Measurements from ENCODE around the gene BCL11A.

Gene BCL11A

GRCh38 chr2:60413814-60414168 lies 139.7 kb downstream of the BCL11A start:
- DNase-seq, result no peak
- no peaks in the 10 kb centered on the region for H3K36me3 Mint-ChIP-seq (ENCODE audit: low read depth)
- H3K27ac Mint-ChIP-seq, result no peak overlapping the region
- no peak overlapping the region for H3K4me3 Mint-ChIP-seq
- H3K9me3 Mint-ChIP-seq, result no peaks in the 10 kb centered on the region
- H3K4me1 Mint-ChIP-seq (ENCODE audit: low read depth), result no peaks in the 10 kb centered on the region
- no peaks in the 10 kb centered on the region for H3K27me3 Mint-ChIP-seq

DNA sequence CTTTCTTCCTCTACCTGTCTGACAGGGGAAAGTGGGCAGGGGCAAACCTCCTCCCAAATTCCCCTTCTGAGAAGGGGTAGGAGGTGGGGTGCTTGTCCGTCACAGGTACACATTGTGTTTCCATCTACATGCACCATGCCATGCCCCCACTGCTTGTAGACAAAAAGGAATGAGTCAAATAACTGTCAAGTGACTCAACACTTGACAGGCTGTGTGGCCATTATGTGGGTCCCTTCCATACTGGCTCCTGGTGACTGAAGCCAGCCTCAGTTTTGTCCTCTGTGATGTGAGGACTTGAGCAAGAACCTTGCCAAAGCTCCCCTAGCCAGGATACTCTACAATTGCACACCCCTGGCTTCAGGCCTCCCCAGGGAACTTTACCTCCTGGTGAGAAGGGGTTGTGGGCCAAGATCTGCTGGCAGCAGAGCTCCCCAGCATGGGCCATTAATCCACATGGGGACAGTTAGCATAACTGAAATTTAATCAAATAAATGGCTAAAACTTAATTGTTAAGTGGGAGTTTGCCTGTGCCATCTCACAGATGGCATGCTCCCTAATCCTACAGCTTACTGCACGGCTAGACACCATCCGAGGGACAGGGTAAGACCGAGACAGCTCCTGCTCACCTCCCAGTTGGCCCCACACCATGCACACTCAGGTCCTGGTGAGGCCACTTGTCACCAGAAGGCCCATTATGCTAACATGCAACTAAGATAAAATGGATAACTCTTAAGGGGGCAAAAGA lies 140.2 kb downstream of the BCL11A start:
- H3K4me3 Mint-ChIP-seq, result no peak overlapping the region
- DNase-seq, result no peak

GRCh38 chr2:60412620-60413019 lies 140.8 kb downstream of the BCL11A start:
- Mint-ChIP-seq H3K9me3 (no peaks in the 10 kb centered on the region), H3K27ac (no peak overlapping the region), H3K4me1 (ENCODE audit: low read depth) (no peaks in the 10 kb centered on the region), H3K27me3 (no peaks in the 10 kb centered on the region), H3K4me3 (no peak overlapping the region), H3K36me3 (ENCODE audit: low read depth) (no peaks in the 10 kb centered on the region)
- no peak for DNase-seq

More for the DNA sequence above, 140.2 kb downstream of the BCL11A start:
- H3K36me3 Mint-ChIP-seq (ENCODE audit: low read depth), result no peaks in the 10 kb centered on the region
- H3K9me3 Mint-ChIP-seq, result no peaks in the 10 kb centered on the region
- no peaks in the 10 kb centered on the region for H3K4me1 Mint-ChIP-seq (ENCODE audit: low read depth)
- no peaks in the 10 kb centered on the region for H3K27me3 Mint-ChIP-seq
- H3K27ac Mint-ChIP-seq, result no peak overlapping the region

DNA sequence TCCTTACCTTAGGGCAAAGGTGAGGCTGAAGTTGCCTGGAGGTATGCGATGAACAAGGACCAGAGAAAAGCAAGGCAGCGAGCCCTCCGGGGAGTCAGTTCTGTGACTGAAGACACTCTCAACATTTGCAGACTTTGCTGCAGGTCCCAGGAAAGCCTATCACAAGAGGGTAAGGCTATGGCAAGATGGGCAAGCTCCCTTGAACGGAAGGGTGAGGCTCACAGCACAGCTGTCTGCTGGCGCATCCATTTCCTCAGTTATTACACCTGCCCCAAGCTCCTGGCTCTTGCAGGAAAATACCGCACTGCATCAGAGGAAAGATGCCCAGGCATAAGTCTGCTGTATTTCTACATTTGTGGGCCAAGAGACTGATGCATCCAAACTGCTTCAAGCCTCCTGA lies 141.4 kb downstream of the BCL11A start:
- no peaks in the 10 kb centered on the region for H3K4me1 Mint-ChIP-seq (ENCODE audit: low read depth)
- DNase-seq, result no peak
- H3K36me3 Mint-ChIP-seq (ENCODE audit: low read depth), result no peaks in the 10 kb centered on the region
- H3K27me3 Mint-ChIP-seq, result no peaks in the 10 kb centered on the region
- H3K4me3 Mint-ChIP-seq, result no peak overlapping the region
- H3K9me3 Mint-ChIP-seq, result no peaks in the 10 kb centered on the region
- H3K27ac Mint-ChIP-seq, result no peak overlapping the region

DNA sequence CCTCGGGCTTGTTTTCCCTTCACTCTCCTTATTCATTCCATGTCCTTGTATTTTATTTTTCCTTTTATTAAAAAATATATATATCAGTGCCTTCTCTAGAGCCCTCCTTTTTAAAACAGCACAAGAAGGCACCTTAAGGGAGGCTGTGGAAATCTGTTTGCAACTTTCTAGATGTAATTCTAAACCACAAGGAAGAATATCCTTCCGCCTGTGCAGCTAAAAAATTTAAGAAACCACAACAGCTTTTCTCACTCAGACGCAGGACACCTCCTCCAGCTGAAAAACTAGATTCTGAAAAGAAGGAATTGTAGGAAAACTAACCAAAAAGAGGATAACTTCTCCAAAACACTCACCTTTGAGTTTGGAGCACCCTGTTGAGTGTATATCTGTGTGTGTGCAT lies 142.2 kb downstream of the BCL11A start:
- Mint-ChIP-seq H3K27me3 (no peaks in the 10 kb centered on the region), H3K4me1 (ENCODE audit: low read depth) (no peaks in the 10 kb centered on the region), H3K36me3 (ENCODE audit: low read depth) (no peaks in the 10 kb centered on the region), H3K9me3 (no peaks in the 10 kb centered on the region), H3K4me3 (no peak overlapping the region), H3K27ac (no peak overlapping the region)
- DNase-seq, result no peak

- no peaks in the 10 kb centered on the region for H3K36me3 Mint-ChIP-seq (ENCODE audit: low read depth)
- no peak overlapping the region for H3K4me3 Mint-ChIP-seq
- no peaks in the 10 kb centered on the region for H3K4me1 Mint-ChIP-seq (ENCODE audit: low read depth)
- no peaks in the 10 kb centered on the region for H3K27me3 Mint-ChIP-seq
- DNase-seq, result no peak
- H3K9me3 Mint-ChIP-seq, result no peaks in the 10 kb centered on the region
- H3K27ac Mint-ChIP-seq, result no peak overlapping the region
These were observed 142.9 kb downstream of the BCL11A start for GRCh38 chr2:60410456-60411146.

DNA sequence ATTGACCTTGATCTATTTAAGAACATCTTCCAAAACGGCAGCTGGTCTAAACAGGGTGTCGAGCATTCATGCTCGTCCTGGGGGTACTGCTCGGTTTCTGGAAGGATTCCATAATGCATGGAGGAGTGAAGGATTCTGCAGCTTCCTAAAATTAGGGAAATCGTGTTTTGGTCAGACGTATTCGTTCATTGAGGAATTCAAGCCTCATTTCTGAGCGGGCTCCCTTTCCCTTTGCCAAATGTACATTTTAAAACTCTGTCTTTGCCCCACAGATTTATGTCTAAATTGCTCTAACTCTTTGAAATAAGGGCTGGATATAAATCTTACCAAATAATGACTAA lies 144.0 kb downstream of the BCL11A start:
- DNase-seq, result no peak
- Mint-ChIP-seq H3K36me3 (ENCODE audit: low read depth) (no peaks in the 10 kb centered on the region), H3K4me3 (no peak overlapping the region), H3K9me3 (no peaks in the 10 kb centered on the region), H3K27me3 (no peaks in the 10 kb centered on the region), H3K4me1 (ENCODE audit: low read depth) (no peaks in the 10 kb centered on the region), H3K27ac (no peak overlapping the region)

DNA sequence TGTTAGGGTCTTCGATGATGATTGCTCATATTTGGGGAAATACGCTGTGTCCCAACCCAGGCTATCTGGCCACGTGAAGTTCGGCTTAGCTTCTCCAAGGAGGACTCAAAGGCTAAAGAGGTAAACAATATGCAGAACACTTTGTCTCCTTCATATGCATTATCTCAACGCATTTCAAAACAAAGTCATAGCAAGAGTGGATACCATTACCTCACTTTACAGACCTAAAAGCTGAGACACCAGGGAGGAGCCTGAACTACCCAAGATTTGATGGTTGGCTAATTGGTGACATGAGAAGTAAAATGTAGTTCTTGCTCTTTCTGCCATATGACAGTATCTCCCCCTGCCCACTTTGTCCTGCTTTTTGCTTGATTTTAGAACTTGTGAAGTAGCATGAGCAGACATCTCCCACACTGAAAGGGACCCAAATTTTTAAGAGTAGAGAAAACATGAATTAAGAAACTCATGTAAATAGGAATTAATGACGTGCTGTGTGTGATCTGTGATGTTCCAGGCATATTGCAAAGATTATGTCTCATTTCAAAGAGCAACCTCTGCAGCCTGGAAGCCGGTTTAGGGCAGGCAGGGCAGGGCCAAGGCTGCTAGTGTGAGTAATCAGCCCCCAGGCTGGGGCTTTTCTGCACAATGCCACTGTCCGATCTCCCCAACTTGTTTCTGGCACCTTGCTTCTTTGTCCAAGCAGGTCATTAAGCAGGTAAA lies 144.5 kb downstream of the BCL11A start:
- Mint-ChIP-seq H3K9me3 (no peaks in the 10 kb centered on the region), H3K27ac (no peak overlapping the region), H3K36me3 (ENCODE audit: low read depth) (no peaks in the 10 kb centered on the region), H3K4me1 (ENCODE audit: low read depth) (no peaks in the 10 kb centered on the region), H3K4me3 (no peak overlapping the region), H3K27me3 (no peaks in the 10 kb centered on the region)
- no peak for DNase-seq

DNA sequence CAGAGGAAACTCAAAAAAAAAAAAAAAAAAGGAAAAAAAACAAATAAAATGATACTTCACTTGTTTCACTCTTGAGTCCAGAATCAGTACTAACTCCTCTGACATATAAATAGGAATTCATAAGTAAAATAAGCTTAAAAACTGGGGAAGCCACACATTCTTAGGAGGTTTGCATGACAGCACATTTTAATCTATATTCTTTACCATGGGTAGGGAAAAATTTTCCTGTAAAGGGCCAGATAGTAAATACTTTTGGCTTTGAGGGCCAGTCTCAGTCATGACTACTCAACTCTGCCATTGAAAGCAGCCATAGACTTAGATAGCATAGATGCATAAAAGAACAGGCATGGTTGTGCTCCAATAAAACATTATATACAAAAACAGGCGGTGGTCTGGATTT lies 145.2 kb downstream of the BCL11A start:
- Mint-ChIP-seq H3K4me1 (ENCODE audit: low read depth) (no peaks in the 10 kb centered on the region), H3K9me3 (no peaks in the 10 kb centered on the region), H3K4me3 (no peak overlapping the region), H3K36me3 (ENCODE audit: low read depth) (no peaks in the 10 kb centered on the region), H3K27me3 (no peaks in the 10 kb centered on the region), H3K27ac (no peak overlapping the region)
- no peak for DNase-seq

DNA sequence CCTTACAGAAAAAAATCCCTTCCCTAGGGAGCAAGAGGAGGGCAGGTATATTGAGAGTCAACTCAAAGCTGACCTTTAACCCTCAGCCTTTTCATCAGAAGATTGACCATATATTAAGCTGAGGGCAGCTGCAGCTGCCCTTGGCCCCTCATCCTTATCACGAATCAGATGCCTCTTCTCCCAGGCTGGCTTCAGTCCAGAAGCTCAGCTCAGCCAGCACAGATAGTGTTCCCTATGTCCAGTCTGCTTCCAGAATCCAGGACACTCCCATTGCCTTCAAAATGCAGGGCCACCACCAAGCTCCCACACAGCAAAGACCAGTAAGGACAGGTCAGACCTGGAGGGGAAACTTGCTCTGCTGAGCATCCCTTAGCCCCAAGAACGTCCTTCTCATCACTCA lies 146.1 kb downstream of the BCL11A start:
- Mint-ChIP-seq H3K36me3 (ENCODE audit: low read depth) (no peaks in the 10 kb centered on the region), H3K4me3 (no peak overlapping the region), H3K4me1 (ENCODE audit: low read depth) (no peaks in the 10 kb centered on the region), H3K27me3 (no peaks in the 10 kb centered on the region), H3K9me3 (no peaks in the 10 kb centered on the region), H3K27ac (no peak overlapping the region)
- no peak for DNase-seq

DNA sequence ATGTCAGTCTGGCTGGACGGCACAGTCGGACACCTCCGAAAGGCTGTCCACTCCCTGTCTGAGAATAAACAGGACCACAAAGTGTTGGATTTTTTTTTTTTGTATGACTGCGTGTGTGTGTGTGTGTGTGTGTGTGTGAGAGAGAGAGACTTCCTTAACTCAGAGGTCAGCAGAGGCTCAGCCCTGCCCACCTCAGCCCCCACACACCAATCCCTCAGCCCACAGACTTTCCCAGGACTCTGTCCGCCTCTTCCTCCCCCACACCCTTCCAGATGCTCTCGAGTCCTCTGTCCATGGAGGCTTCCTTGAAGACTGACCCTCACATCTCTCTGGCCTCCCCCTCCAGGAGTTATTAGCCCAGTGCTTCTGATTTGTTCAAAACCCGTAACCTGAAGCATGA lies 147.3 kb downstream of the BCL11A start:
- no peaks in the 10 kb centered on the region for H3K4me1 Mint-ChIP-seq (ENCODE audit: low read depth)
- DNase-seq, result no peak
- H3K9me3 Mint-ChIP-seq, result no peaks in the 10 kb centered on the region
- no peaks in the 10 kb centered on the region for H3K27me3 Mint-ChIP-seq
- H3K27ac Mint-ChIP-seq, result no peak overlapping the region
- H3K36me3 Mint-ChIP-seq (ENCODE audit: low read depth), result no peaks in the 10 kb centered on the region
- no peak overlapping the region for H3K4me3 Mint-ChIP-seq

- no peak for DNase-seq
- Mint-ChIP-seq H3K36me3 (ENCODE audit: low read depth) (no peaks in the 10 kb centered on the region), H3K9me3 (no peaks in the 10 kb centered on the region), H3K27me3 (no peaks in the 10 kb centered on the region), H3K4me3 (no peak overlapping the region), H3K27ac (no peak overlapping the region), H3K4me1 (ENCODE audit: low read depth) (no peaks in the 10 kb centered on the region)
These were observed 148.1 kb downstream of the BCL11A start for GRCh38 chr2:60405271-60405919.
